HepG2 (cell line): ENCODE data around the gene FLVCR1.
A peak's percentile ranks its signal among the peaks of the same experiment; 100 is the strongest.

ENCODE experiments used
- CHD2 ChIP-seq: IDR thresholded peaks from 2 replicates; pipeline ENCODE4 v1.6.1; 2011; ENCODE audit warnings: low read depth, low read length, improper control_type of control experiment
- EP300 ChIP-seq, 3 experiments: sonication (generic) in 1 of 3; formaldehyde crosslinking in 1 of 3; IDR thresholded peaks; 2 replicates each; pipeline versions ENCODE4 v1.5.1 to v1.6.1; 2011 to 2020; ENCODE audit warnings: low read depth in 2 of 3, low read length in 2 of 3, borderline replicate concordance in 1 of 3, improper control_type of control experiment in 1 of 3, mild to moderate bottlenecking in 1 of 3, missing genetic modification reagents in 1 of 3, moderate library complexity in 1 of 3
- GATAD2A ChIP-seq: IDR thresholded peaks from 2 replicates; pipeline ENCODE4 v1.6.1; 2016
- JUND ChIP-seq: sonication (generic); formaldehyde crosslinking; IDR thresholded peaks from 2 replicates; pipeline ENCODE4 v1.8.0; 2022; ENCODE audit warnings: mild to moderate bottlenecking, missing genetic modification reagents
- POLR2AphosphoS5 ChIP-seq: IDR thresholded peaks from 2 replicates; pipeline ENCODE4 v1.6.1; 2012; ENCODE audit warnings: low read depth, low read length
- TAF15 ChIP-seq: fragments of 200-400 bp; formaldehyde crosslinking; IDR thresholded peaks from one replicate; pipeline ENCODE4 v1.6.1; 2018; ENCODE audit warnings: mild to moderate bottlenecking, low read depth, low read length; ENCODE audit not compliant: poor library complexity, severe bottlenecking
- YY1 ChIP-seq: IDR thresholded peaks from 2 replicates; pipeline ENCODE4 v1.6.1; 2011; ENCODE audit warnings: low read length, low read depth, moderate library complexity, mild to moderate bottlenecking; ENCODE audit not compliant: insufficient read depth, insufficient replicate concordance
- TF ChIP-seq, protein P1 (sequence below), 2 experiments: sonication (generic) in 1 of 2; formaldehyde crosslinking in 1 of 2; IDR thresholded peaks; 2 replicates each; pipeline versions ENCODE4 v1.4.0 to v1.6.1; 2016 to 2020; ENCODE audit warnings: borderline replicate concordance in 1 of 2, low read depth in 1 of 2, mild to moderate bottlenecking in 1 of 2, missing genetic modification reagents in 1 of 2
- TF ChIP-seq, protein P2 (sequence below): sonication (generic); formaldehyde crosslinking; IDR thresholded peaks from 2 replicates; pipeline ENCODE4 v1.4.0; 2020; ENCODE audit warnings: missing genetic modification reagents
- TF ChIP-seq, protein P3 (sequence below): sonication (generic); formaldehyde crosslinking; IDR thresholded peaks from 2 replicates; pipeline ENCODE4 v1.5.0; 2020; ENCODE audit warnings: mild to moderate bottlenecking, missing genetic modification reagents, moderate library complexity

DNA sequence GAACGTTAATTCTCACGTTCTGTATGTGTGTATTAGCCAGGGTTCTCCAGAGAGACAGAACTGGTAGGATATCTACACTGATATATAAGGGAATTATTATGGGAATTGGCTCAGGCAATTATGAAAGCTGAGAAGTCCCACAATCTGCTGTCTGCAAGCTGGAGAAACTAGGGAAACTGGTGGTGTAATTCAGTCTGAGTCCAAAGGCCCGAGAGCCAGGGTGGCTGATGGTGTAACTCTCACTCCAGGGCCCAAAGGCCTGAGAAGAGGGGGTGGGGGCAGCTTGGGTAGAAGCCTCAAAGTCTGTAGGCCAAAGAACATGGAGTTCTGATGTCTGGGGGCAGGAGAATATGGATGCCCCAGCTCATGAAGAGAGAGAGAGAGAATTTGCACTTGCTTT, 79.0 kb downstream of the FLVCR1 start:
- TF ChIP-seq POLR2AphosphoS5: no peak
- TF ChIP-seq CHD2: no peak
- TF ChIP-seq, protein P1, sequence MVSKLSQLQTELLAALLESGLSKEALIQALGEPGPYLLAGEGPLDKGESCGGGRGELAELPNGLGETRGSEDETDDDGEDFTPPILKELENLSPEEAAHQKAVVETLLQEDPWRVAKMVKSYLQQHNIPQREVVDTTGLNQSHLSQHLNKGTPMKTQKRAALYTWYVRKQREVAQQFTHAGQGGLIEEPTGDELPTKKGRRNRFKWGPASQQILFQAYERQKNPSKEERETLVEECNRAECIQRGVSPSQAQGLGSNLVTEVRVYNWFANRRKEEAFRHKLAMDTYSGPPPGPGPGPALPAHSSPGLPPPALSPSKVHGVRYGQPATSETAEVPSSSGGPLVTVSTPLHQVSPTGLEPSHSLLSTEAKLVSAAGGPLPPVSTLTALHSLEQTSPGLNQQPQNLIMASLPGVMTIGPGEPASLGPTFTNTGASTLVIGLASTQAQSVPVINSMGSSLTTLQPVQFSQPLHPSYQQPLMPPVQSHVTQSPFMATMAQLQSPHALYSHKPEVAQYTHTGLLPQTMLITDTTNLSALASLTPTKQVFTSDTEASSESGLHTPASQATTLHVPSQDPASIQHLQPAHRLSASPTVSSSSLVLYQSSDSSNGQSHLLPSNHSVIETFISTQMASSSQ (IDR thresholded peaks at IDR 0.05; ENCODE audit: low read depth): no peak
- TF ChIP-seq, protein P1 (CRISPR knock-in tag; IDR thresholded peaks at IDR 0.05; ENCODE audit: borderline replicate concordance): no peak
- TF ChIP-seq, protein P2, sequence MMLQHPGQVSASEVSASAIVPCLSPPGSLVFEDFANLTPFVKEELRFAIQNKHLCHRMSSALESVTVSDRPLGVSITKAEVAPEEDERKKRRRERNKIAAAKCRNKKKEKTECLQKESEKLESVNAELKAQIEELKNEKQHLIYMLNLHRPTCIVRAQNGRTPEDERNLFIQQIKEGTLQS (CRISPR knock-in tag): no peak
- TF ChIP-seq GATAD2A (CRISPR knock-in tag): no peak
- no peak for TF ChIP-seq JUND (CRISPR knock-in tag)
- TF ChIP-seq, protein P3, sequence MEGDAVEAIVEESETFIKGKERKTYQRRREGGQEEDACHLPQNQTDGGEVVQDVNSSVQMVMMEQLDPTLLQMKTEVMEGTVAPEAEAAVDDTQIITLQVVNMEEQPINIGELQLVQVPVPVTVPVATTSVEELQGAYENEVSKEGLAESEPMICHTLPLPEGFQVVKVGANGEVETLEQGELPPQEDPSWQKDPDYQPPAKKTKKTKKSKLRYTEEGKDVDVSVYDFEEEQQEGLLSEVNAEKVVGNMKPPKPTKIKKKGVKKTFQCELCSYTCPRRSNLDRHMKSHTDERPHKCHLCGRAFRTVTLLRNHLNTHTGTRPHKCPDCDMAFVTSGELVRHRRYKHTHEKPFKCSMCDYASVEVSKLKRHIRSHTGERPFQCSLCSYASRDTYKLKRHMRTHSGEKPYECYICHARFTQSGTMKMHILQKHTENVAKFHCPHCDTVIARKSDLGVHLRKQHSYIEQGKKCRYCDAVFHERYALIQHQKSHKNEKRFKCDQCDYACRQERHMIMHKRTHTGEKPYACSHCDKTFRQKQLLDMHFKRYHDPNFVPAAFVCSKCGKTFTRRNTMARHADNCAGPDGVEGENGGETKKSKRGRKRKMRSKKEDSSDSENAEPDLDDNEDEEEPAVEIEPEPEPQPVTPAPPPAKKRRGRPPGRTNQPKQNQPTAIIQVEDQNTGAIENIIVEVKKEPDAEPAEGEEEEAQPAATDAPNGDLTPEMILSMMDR (CRISPR knock-in tag): no peak
- TF ChIP-seq YY1: no peak
- TF ChIP-seq TAF15: no peak
- TF ChIP-seq EP300 (IDR thresholded peaks at IDR 0.05; ENCODE audit: low read depth in 2 of 2, low read length in 2 of 2): 0 out of 4 replicates have a peak, but pooled peaks of 1 of the 2 experiments have one; percentile 29
- TF ChIP-seq EP300 (CRISPR knock-in tag; IDR thresholded peaks at IDR 0.05; ENCODE audit: borderline replicate concordance): no peak
